Activated CD4-positive, alpha-beta memory T cell treated with anti-CD3 and anti-CD28 coated beads, Interleukin-2, amount 10 ng/mL, durations not matched to agents 7 days and 5 days (primary cell): ENCODE data around the gene SLC6A13. TPM values are rescaled to one million over a fixed set of nuclear protein-coding genes. Genes with fewer than 3 reads are reported as not detected.
A peak's percentile ranks its signal among the peaks of the same experiment; 100 is the strongest.

Experiments
- CTCF ChIA-PET: fragments of 350-600 bp; sonication (Branson Sonifier 250); formaldehyde crosslinking; loops from one replicate; lab custom pipeline; 2021; ENCODE audit warnings: antibody characterized with exemption, inconsistent platforms; lab: Charles Lee
- POLR2A ChIA-PET: fragments of 350-600 bp; sonication (Branson Sonifier 250); formaldehyde crosslinking; loops from one replicate; lab custom pipeline; 2021; ENCODE audit warnings: antibody characterized with exemption; lab: Charles Lee
- DNase-seq: peaks from one replicate; pipeline ENCODE4 v3.0.0-alpha.2; 2020
- H3K27ac Mint-ChIP-seq: one replicate; pipeline ENCODE4 v1.8.0; 2021; ENCODE audit warnings: mild to moderate bottlenecking, mixed read lengths
- H3K27me3 Mint-ChIP-seq: one replicate; pipeline ENCODE4 v1.8.0; 2021; ENCODE audit warnings: mixed read lengths
- H3K36me3 Mint-ChIP-seq: one replicate; pipeline ENCODE4 v1.8.0; 2021; ENCODE audit warnings: low read depth, mixed read lengths
- H3K4me1 Mint-ChIP-seq: one replicate; pipeline ENCODE4 v1.8.0; 2021; ENCODE audit warnings: mixed read lengths
- H3K4me3 Mint-ChIP-seq: one replicate; pipeline ENCODE4 v1.8.0; 2021; ENCODE audit warnings: mild to moderate bottlenecking, mixed read lengths
- H3K9me3 Mint-ChIP-seq: one replicate; pipeline ENCODE4 v1.8.0; 2021; ENCODE audit warnings: mixed read lengths
- total RNA-seq, 2 experiments: library from RNA; stranded (reverse); gene quantifications; one replicate each; pipeline ENCODE4 v1.2.3, GENCODE V29; 2021

SLC6A13 gene
- total RNA-seq, 2 experiments from 2014 or later: not detected

- no peaks in the 10 kb centered on the region for H3K36me3 Mint-ChIP-seq
- POLR2A ChIA-PET: no interaction called here
- CTCF ChIA-PET: interaction anchor here (1.8 kb wide), 1 partner anchor 38 kb away, joined by 4 read pairs; no protein-coding TSS in a partner anchor
Observed at GRCh38 chr12:181921-182320, 80.7 kb downstream of the SLC6A13 start.

GRCh38 chr12:180445-180844 is 82.2 kb downstream of the SLC6A13 start:
- CTCF ChIA-PET: interaction anchor here (1.8 kb wide), 1 partner anchor 39 kb away, joined by 4 read pairs; no protein-coding TSS in a partner anchor
- Mint-ChIP-seq H3K9me3 (no peaks in the 10 kb centered on the region), H3K27me3 (peaks cover 6% of the 10 kb centered on the region), H3K4me1 (peaks cover 10% of the 10 kb centered on the region), H3K27ac (no peak overlapping the region), H3K36me3 (no peaks in the 10 kb centered on the region), H3K4me3 (no peak overlapping the region)
- POLR2A ChIA-PET: no interaction called here
- DNase-seq: peak; percentile 28

More at GRCh38 chr12:181921-182320, 80.7 kb downstream of the SLC6A13 start:
- Mint-ChIP-seq H3K27ac (no peak overlapping the region), H3K9me3 (no peaks in the 10 kb centered on the region), H3K27me3 (peaks cover 8% of the 10 kb centered on the region), H3K4me3 (no peak overlapping the region), H3K4me1 (peaks cover 10% of the 10 kb centered on the region)
- no peak for DNase-seq

GRCh38 chr12:179885-180284 is 82.8 kb downstream of the SLC6A13 start:
- ChIA-PET CTCF (interaction anchor here (1.8 kb wide), 1 partner anchor 40 kb away, joined by 4 read pairs; no protein-coding TSS in a partner anchor), POLR2A (no interaction called here)
- Mint-ChIP-seq H3K27me3 (peaks cover 6% of the 10 kb centered on the region), H3K36me3 (no peaks in the 10 kb centered on the region), H3K4me3 (no peak overlapping the region), H3K4me1 (peaks cover 10% of the 10 kb centered on the region), H3K9me3 (no peaks in the 10 kb centered on the region), H3K27ac (no peak overlapping the region)
- no peak for DNase-seq

- no peaks in the 10 kb centered on the region for H3K9me3 Mint-ChIP-seq
- DNase-seq: no peak
- no peak overlapping the region for H3K4me3 Mint-ChIP-seq
- no peaks in the 10 kb centered on the region for H3K36me3 Mint-ChIP-seq
- ChIA-PET CTCF (no interaction called here), POLR2A (no interaction called here)
- H3K27me3 Mint-ChIP-seq: peaks cover 6% of the 10 kb centered on the region
- no peak overlapping the region for H3K27ac Mint-ChIP-seq
- peaks cover 10% of the 10 kb centered on the region for H3K4me1 Mint-ChIP-seq
Observed at GRCh38 chr12:179131-179884, 83.3 kb downstream of the SLC6A13 start.

GRCh38 chr12:178829-179109 is 83.9 kb downstream of the SLC6A13 start:
- H3K4me3 Mint-ChIP-seq: no peak overlapping the region
- H3K27ac Mint-ChIP-seq: no peak overlapping the region
- H3K4me1 Mint-ChIP-seq: peaks cover 10% of the 10 kb centered on the region
- no peaks in the 10 kb centered on the region for H3K36me3 Mint-ChIP-seq
- ChIA-PET POLR2A (no interaction called here), CTCF (no interaction called here)
- no peak for DNase-seq
- H3K9me3 Mint-ChIP-seq: no peaks in the 10 kb centered on the region
- peaks cover 5% of the 10 kb centered on the region for H3K27me3 Mint-ChIP-seq

- no peak for DNase-seq
- ChIA-PET POLR2A (no interaction called here), CTCF (no interaction called here)
- H3K4me3 Mint-ChIP-seq: no peak overlapping the region
- H3K9me3 Mint-ChIP-seq: no peaks in the 10 kb centered on the region
- H3K27me3 Mint-ChIP-seq: peaks cover 3% of the 10 kb centered on the region
- H3K36me3 Mint-ChIP-seq: no peaks in the 10 kb centered on the region
- no peak overlapping the region for H3K27ac Mint-ChIP-seq
- H3K4me1 Mint-ChIP-seq: peaks cover 10% of the 10 kb centered on the region
Observed at GRCh38 chr12:177980-178828, 84.4 kb downstream of the SLC6A13 start.

GRCh38 chr12:177336-177979 is 85.2 kb downstream of the SLC6A13 start:
- H3K27me3 Mint-ChIP-seq: no peaks in the 10 kb centered on the region
- CTCF ChIA-PET: interaction anchor here (1.2 kb wide), 1 partner anchor 9 kb away, joined by 3 read pairs; no protein-coding TSS in a partner anchor
- no peak overlapping the region for H3K27ac Mint-ChIP-seq
- H3K36me3 Mint-ChIP-seq: no peaks in the 10 kb centered on the region
- no peaks in the 10 kb centered on the region for H3K9me3 Mint-ChIP-seq
- peaks cover 10% of the 10 kb centered on the region for H3K4me1 Mint-ChIP-seq
- no peak overlapping the region for H3K4me3 Mint-ChIP-seq
- POLR2A ChIA-PET: no interaction called here
- DNase-seq: no peak

- POLR2A ChIA-PET: no interaction called here
- H3K36me3 Mint-ChIP-seq: no peaks in the 10 kb centered on the region
- CTCF ChIA-PET: interaction anchor here (1.2 kb wide), 1 partner anchor 10 kb away, joined by 3 read pairs; no protein-coding TSS in a partner anchor
- H3K4me1 Mint-ChIP-seq: peaks cover 10% of the 10 kb centered on the region
- no peak overlapping the region for H3K27ac Mint-ChIP-seq
- H3K9me3 Mint-ChIP-seq: no peaks in the 10 kb centered on the region
- no peak for DNase-seq
- H3K4me3 Mint-ChIP-seq: no peak overlapping the region
- no peaks in the 10 kb centered on the region for H3K27me3 Mint-ChIP-seq
Observed at GRCh38 chr12:176321-177181, 86.1 kb downstream of the SLC6A13 start.

- H3K9me3 Mint-ChIP-seq: no peaks in the 10 kb centered on the region
- H3K4me1 Mint-ChIP-seq: peaks cover 9% of the 10 kb centered on the region
- H3K4me3 Mint-ChIP-seq: no peak overlapping the region
- H3K27ac Mint-ChIP-seq: no peak overlapping the region
- POLR2A ChIA-PET: no interaction called here
- CTCF ChIA-PET: no interaction called here
- no peak for DNase-seq
- no peaks in the 10 kb centered on the region for H3K27me3 Mint-ChIP-seq
- H3K36me3 Mint-ChIP-seq: no peaks in the 10 kb centered on the region
Observed at GRCh38 chr12:175759-176158, 86.9 kb downstream of the SLC6A13 start.

GRCh38 chr12:175250-175649 is 87.4 kb downstream of the SLC6A13 start:
- ChIA-PET CTCF (no interaction called here), POLR2A (no interaction called here)
- Mint-ChIP-seq H3K27me3 (no peaks in the 10 kb centered on the region), H3K27ac (no peak overlapping the region), H3K4me1 (peaks cover 4% of the 10 kb centered on the region), H3K4me3 (no peak overlapping the region), H3K36me3 (no peaks in the 10 kb centered on the region), H3K9me3 (no peaks in the 10 kb centered on the region)
- no peak for DNase-seq

- Mint-ChIP-seq H3K4me1 (no peaks in the 10 kb centered on the region), H3K27me3 (no peaks in the 10 kb centered on the region), H3K9me3 (no peaks in the 10 kb centered on the region), H3K36me3 (no peaks in the 10 kb centered on the region), H3K4me3 (no peak overlapping the region), H3K27ac (no peak overlapping the region)
- POLR2A ChIA-PET: no interaction called here
- no peak for DNase-seq
- CTCF ChIA-PET: no interaction called here
Observed at GRCh38 chr12:174596-174995, 88.0 kb downstream of the SLC6A13 start.

- Mint-ChIP-seq H3K27ac (no peak overlapping the region), H3K9me3 (no peaks in the 10 kb centered on the region), H3K36me3 (no peaks in the 10 kb centered on the region), H3K4me1 (peaks cover 3% of the 10 kb centered on the region), H3K27me3 (no peaks in the 10 kb centered on the region), H3K4me3 (no peak overlapping the region)
- ChIA-PET POLR2A (no interaction called here), CTCF (no interaction called here)
- no peak for DNase-seq
Observed at GRCh38 chr12:174124-174523, 88.5 kb downstream of the SLC6A13 start.
